CD8-positive, alpha-beta memory T cell (primary cell): Measurements from ENCODE around the gene CNTNAP5. TPM values are rescaled to one million over a fixed set of nuclear protein-coding genes. Genes with fewer than 3 reads are reported as not detected.

Source experiments
- CTCF ChIA-PET: fragments of 350-600 bp; sonication (Branson Sonifier 250); formaldehyde crosslinking; loops from one replicate; lab custom pipeline; 2021; ENCODE audit warnings: antibody characterized with exemption; lab: Charles Lee
- POLR2A ChIA-PET: fragments of 350-600 bp; sonication (Branson Sonifier 250); formaldehyde crosslinking; loops from one replicate; lab custom pipeline; 2021; ENCODE audit warnings: antibody characterized with exemption; lab: Charles Lee
- DNase-seq, 5 donors: peaks; one replicate each; pipeline versions ENCODE4 v3.0.0 to v3.0.0-alpha.2; 2020 to 2022; ENCODE audit warnings: mixed read lengths in 1 of 5
- H3K27ac ChIP-seq: one replicate; pipeline ENCODE4 v1.7.0; 2013; ENCODE audit warnings: low read depth, mild to moderate bottlenecking, low read length, moderate library complexity
- H3K27me3 ChIP-seq: 2 replicates; pipeline ENCODE4 v1.7.0; 2013; ENCODE audit warnings: low read length, mild to moderate bottlenecking; ENCODE audit not compliant: insufficient read depth, poor library complexity, severe bottlenecking
- H3K36me3 ChIP-seq: 2 replicates; pipeline ENCODE4 v1.7.0; 2013; ENCODE audit warnings: mild to moderate bottlenecking, low read length, moderate library complexity; ENCODE audit not compliant: insufficient read depth
- H3K4me1 ChIP-seq: 2 replicates; pipeline ENCODE4 v1.7.0; 2013; ENCODE audit warnings: mild to moderate bottlenecking, low read length, moderate library complexity; ENCODE audit not compliant: insufficient read depth
- H3K4me3 ChIP-seq: 2 replicates; pipeline ENCODE4 v1.7.0; 2013; ENCODE audit warnings: mild to moderate bottlenecking, low read length
- H3K9me3 ChIP-seq: 2 replicates; pipeline ENCODE4 v1.7.0; 2013; ENCODE audit warnings: mild to moderate bottlenecking, low read length
- H3K27ac Mint-ChIP-seq, 8 donors: one replicate each; pipeline ENCODE4 v1.8.0; 2020 to 2021; ENCODE audit warnings: mixed read lengths in 8 of 8, mild to moderate bottlenecking in 6 of 8, inconsistent platforms in 3 of 8, moderate library complexity in 3 of 8
- H3K27me3 Mint-ChIP-seq, 2 donors: one replicate each; pipeline ENCODE4 v1.8.0; 2020 to 2021; ENCODE audit warnings: mixed read lengths in 2 of 2, mild to moderate bottlenecking in 1 of 2, moderate library complexity in 1 of 2
- H3K36me3 Mint-ChIP-seq, 3 donors: one replicate each; pipeline ENCODE4 v1.8.0; 2020 to 2021; ENCODE audit warnings: mixed read lengths in 3 of 3, inconsistent platforms in 1 of 3, mild to moderate bottlenecking in 1 of 3
- H3K4me1 Mint-ChIP-seq, 3 donors: one replicate each; pipeline ENCODE4 v1.8.0; 2020 to 2021; ENCODE audit warnings: mixed read lengths in 3 of 3, inconsistent platforms in 1 of 3, mild to moderate bottlenecking in 1 of 3
- H3K4me3 Mint-ChIP-seq, 7 donors: one replicate each; pipeline ENCODE4 v1.8.0; 2020 to 2021; ENCODE audit warnings: mixed read lengths in 7 of 7, mild to moderate bottlenecking in 6 of 7, moderate library complexity in 4 of 7, inconsistent platforms in 2 of 7
- H3K9me3 Mint-ChIP-seq, 5 donors: one replicate each; pipeline ENCODE4 v1.8.0; 2020 to 2022; ENCODE audit warnings: mixed read lengths in 5 of 5, mild to moderate bottlenecking in 3 of 5, moderate library complexity in 2 of 5, inconsistent platforms in 1 of 5
- polyA plus RNA-seq: library from polyadenylated mRNA; unstranded; fragments of 300-500 nt; fragmentation: Illumina TruSeq; gene quantifications from one replicate; pipeline ENCODE4 v1.2.3, GENCODE V29; 2021
- total RNA-seq, 2 experiments: library from RNA; stranded (reverse); gene quantifications; one replicate each; pipeline ENCODE4 v1.2.3, GENCODE V29; 2021

CNTNAP5 gene
- total and polyA plus RNA-seq, 3 experiments from 2014 or later: not detected

GRCh38 chr2:124908411-124908810 is 883.3 kb downstream of the CNTNAP5 start:
- DNase-seq: no peak
- no peak overlapping the region for H3K27ac ChIP-seq
- H3K4me3 ChIP-seq: no peak overlapping the region
- ChIA-PET CTCF (no interaction called here), POLR2A (no interaction called here)
- no peaks in the 10 kb centered on the region for H3K4me1 ChIP-seq
- H3K27me3 ChIP-seq: no peaks in the 10 kb centered on the region
- no peaks in the 10 kb centered on the region for H3K4me1 Mint-ChIP-seq
- no peaks in the 10 kb centered on the region for H3K9me3 ChIP-seq
- H3K36me3 Mint-ChIP-seq: no peaks in the 10 kb centered on the region
- peaks cover 0 to 1% of the 10 kb centered on the region in 2 donors for H3K27me3 Mint-ChIP-seq
- no peak overlapping the region for H3K27ac Mint-ChIP-seq
- H3K36me3 ChIP-seq: no peaks in the 10 kb centered on the region
- no peak overlapping the region for H3K4me3 Mint-ChIP-seq
- H3K9me3 Mint-ChIP-seq: peaks cover 4 to 18% (median 7%) of the 10 kb centered on the region in 5 donors

- H3K9me3 Mint-ChIP-seq: peaks cover 2 to 8% (median 4%) of the 10 kb centered on the region in 5 donors
- H3K4me3 Mint-ChIP-seq: no peak overlapping the region
- H3K27ac Mint-ChIP-seq: no peak overlapping the region
- no peaks in the 10 kb centered on the region for H3K4me1 ChIP-seq
- DNase-seq: no peak
- H3K27me3 ChIP-seq: no peaks in the 10 kb centered on the region
- H3K9me3 ChIP-seq: no peaks in the 10 kb centered on the region
- peaks cover 0 to 1% of the 10 kb centered on the region in 2 donors for H3K27me3 Mint-ChIP-seq
- no peak overlapping the region for H3K4me3 ChIP-seq
- no peak overlapping the region for H3K27ac ChIP-seq
- POLR2A ChIA-PET: no interaction called here
- CTCF ChIA-PET: no interaction called here
- H3K36me3 ChIP-seq: no peaks in the 10 kb centered on the region
- H3K36me3 Mint-ChIP-seq: no peaks in the 10 kb centered on the region
- no peaks in the 10 kb centered on the region for H3K4me1 Mint-ChIP-seq
Measured at GRCh38 chr2:124911560-124911959, 886.5 kb downstream of the CNTNAP5 start.

- Mint-ChIP-seq H3K4me3 (no peak overlapping the region), H3K27ac (no peak overlapping the region), H3K4me1 (no peaks in the 10 kb centered on the region), H3K27me3 (peaks cover 0 to 1% of the 10 kb centered on the region in 2 donors), H3K9me3 (peaks cover 0 to 13% (median 5%) of the 10 kb centered on the region in 5 donors), H3K36me3 (no peaks in the 10 kb centered on the region)
- Histone ChIP-seq H3K27me3 (no peaks in the 10 kb centered on the region), H3K9me3 (no peaks in the 10 kb centered on the region), H3K36me3 (no peaks in the 10 kb centered on the region), H3K4me3 (no peak overlapping the region), H3K4me1 (no peaks in the 10 kb centered on the region), H3K27ac (no peak overlapping the region)
- ChIA-PET CTCF (no interaction called here), POLR2A (no interaction called here)
- no peak for DNase-seq
Measured at GRCh38 chr2:124913868-124914267, 888.8 kb downstream of the CNTNAP5 start.

- Mint-ChIP-seq H3K36me3 (no peaks in the 10 kb centered on the region), H3K4me3 (no peak overlapping the region), H3K27ac (no peak overlapping the region), H3K4me1 (no peaks in the 10 kb centered on the region), H3K9me3 (peaks cover 0 to 13% (median 7%) of the 10 kb centered on the region in 5 donors), H3K27me3 (peaks cover 0 to 1% of the 10 kb centered on the region in 2 donors)
- H3K9me3 ChIP-seq: no peaks in the 10 kb centered on the region
- DNase-seq: no peak
- H3K36me3 ChIP-seq: no peaks in the 10 kb centered on the region
- ChIA-PET POLR2A (no interaction called here), CTCF (interaction anchor here (1.1 kb wide), 1 partner anchor 12 kb away, joined by 3 read pairs; no protein-coding TSS in a partner anchor)
- no peak overlapping the region for H3K4me3 ChIP-seq
- H3K4me1 ChIP-seq: no peaks in the 10 kb centered on the region
- H3K27ac ChIP-seq: no peak overlapping the region
- no peaks in the 10 kb centered on the region for H3K27me3 ChIP-seq
Measured at GRCh38 chr2:124915567-124915966, 890.5 kb downstream of the CNTNAP5 start.

- ChIA-PET CTCF (no interaction called here), POLR2A (no interaction called here)
Measured at GRCh38 chr2:124919296-124919695, 894.2 kb downstream of the CNTNAP5 start.

GRCh38 chr2:124920448-124920847 is 895.4 kb downstream of the CNTNAP5 start:
- H3K27ac Mint-ChIP-seq: no peak overlapping the region
- Histone ChIP-seq H3K9me3 (no peaks in the 10 kb centered on the region), H3K27me3 (no peaks in the 10 kb centered on the region), H3K4me1 (no peaks in the 10 kb centered on the region), H3K27ac (no peak overlapping the region), H3K4me3 (no peak overlapping the region), H3K36me3 (no peaks in the 10 kb centered on the region)
- peaks cover 5 to 18% (median 8%) of the 10 kb centered on the region in 5 donors for H3K9me3 Mint-ChIP-seq
- ChIA-PET POLR2A (no interaction called here), CTCF (no interaction called here)
- H3K36me3 Mint-ChIP-seq: no peaks in the 10 kb centered on the region
- H3K27me3 Mint-ChIP-seq: no peaks in the 10 kb centered on the region
- no peak overlapping the region for H3K4me3 Mint-ChIP-seq
- no peak for DNase-seq
- H3K4me1 Mint-ChIP-seq: no peaks in the 10 kb centered on the region

More at GRCh38 chr2:124919296-124919695, 894.2 kb downstream of the CNTNAP5 start:
- Histone ChIP-seq H3K27me3 (no peaks in the 10 kb centered on the region), H3K9me3 (no peaks in the 10 kb centered on the region), H3K4me3 (no peak overlapping the region), H3K36me3 (no peaks in the 10 kb centered on the region), H3K4me1 (no peaks in the 10 kb centered on the region), H3K27ac (no peak overlapping the region)
- H3K36me3 Mint-ChIP-seq: no peaks in the 10 kb centered on the region
- H3K27ac Mint-ChIP-seq: no peak overlapping the region
- no peak overlapping the region for H3K4me3 Mint-ChIP-seq
- H3K27me3 Mint-ChIP-seq: no peaks in the 10 kb centered on the region
- DNase-seq: no peak
- no peaks in the 10 kb centered on the region for H3K4me1 Mint-ChIP-seq
- H3K9me3 Mint-ChIP-seq: peaks cover 5 to 20% (median 8%) of the 10 kb centered on the region in 5 donors

GRCh38 chr2:124921191-124921590 is 896.1 kb downstream of the CNTNAP5 start:
- H3K9me3 ChIP-seq: no peaks in the 10 kb centered on the region
- ChIA-PET CTCF (no interaction called here), POLR2A (no interaction called here)
- H3K9me3 Mint-ChIP-seq: peaks cover 5 to 18% (median 14%) of the 10 kb centered on the region in 5 donors
- H3K27me3 Mint-ChIP-seq: no peaks in the 10 kb centered on the region
- no peaks in the 10 kb centered on the region for H3K4me1 ChIP-seq
- no peaks in the 10 kb centered on the region for H3K36me3 ChIP-seq
- no peaks in the 10 kb centered on the region for H3K27me3 ChIP-seq
- H3K27ac ChIP-seq: no peak overlapping the region
- no peaks in the 10 kb centered on the region for H3K36me3 Mint-ChIP-seq
- no peak overlapping the region for H3K27ac Mint-ChIP-seq
- no peaks in the 10 kb centered on the region for H3K4me1 Mint-ChIP-seq
- no peak overlapping the region for H3K4me3 Mint-ChIP-seq
- H3K4me3 ChIP-seq: no peak overlapping the region
- no peak for DNase-seq

- CTCF ChIA-PET: no interaction called here
- H3K27me3 ChIP-seq: no peaks in the 10 kb centered on the region
- H3K4me3 ChIP-seq: no peak overlapping the region
- H3K27me3 Mint-ChIP-seq: no peaks in the 10 kb centered on the region
- no peak for DNase-seq
- no peaks in the 10 kb centered on the region for H3K9me3 ChIP-seq
- H3K36me3 Mint-ChIP-seq: no peaks in the 10 kb centered on the region
- H3K4me1 Mint-ChIP-seq: no peaks in the 10 kb centered on the region
- no peak overlapping the region for H3K27ac Mint-ChIP-seq
- no peaks in the 10 kb centered on the region for H3K4me1 ChIP-seq
- H3K27ac ChIP-seq: no peak overlapping the region
- no peaks in the 10 kb centered on the region for H3K36me3 ChIP-seq
- H3K4me3 Mint-ChIP-seq: no peak overlapping the region
- peaks cover 7 to 21% (median 9%) of the 10 kb centered on the region in 5 donors for H3K9me3 Mint-ChIP-seq
- POLR2A ChIA-PET: no interaction called here
Measured at GRCh38 chr2:124923097-124923496, 898.0 kb downstream of the CNTNAP5 start.
